Adrenal gland (tissue), 12 donors: ENCODE measurements around the gene ARHGAP26. TPM values are rescaled to one million over a fixed set of nuclear protein-coding genes. Genes with fewer than 3 reads are reported as not detected.

Experiments used
- DNase-seq, 7 donors: peaks; one replicate each; pipeline ENCODE4 v3.0.0-alpha.2; 2019 to 2020
- H3K27ac ChIP-seq, 5 donors: fragments of 200-600 bp; sonication (generic) in 4 of 5; 1 replicate in 3 of 5; 2 replicates in 2 of 5; pipeline versions ENCODE4 v1.5.1 to v1.8.0; 2016 to 2020; ENCODE audit warnings: mild to moderate bottlenecking in 1 of 5
- H3K27me3 ChIP-seq: fragments of 200-600 bp; 2 replicates; pipeline ENCODE4 v1.8.0; 2021
- H3K36me3 ChIP-seq, 2 donors: fragments of 200-600 bp; replicated peaks in 1 of 2; 1 replicate in 1 of 2; 2 replicates in 1 of 2; pipeline versions ENCODE4 v1.5.1 to v1.8.0; 2018 to 2022
- H3K4me1 ChIP-seq, 2 donors: fragments of 200-600 bp; replicated peaks in 1 of 2; 1 replicate in 1 of 2; 2 replicates in 1 of 2; pipeline versions ENCODE4 v1.5.1 to v1.8.0; 2018 to 2021
- H3K4me3 ChIP-seq, 4 donors: fragments of 200-600 bp; sonication (generic) in 3 of 4; one replicate each; pipeline ENCODE4 v1.5.1; 2016 to 2018
- H3K9me3 ChIP-seq, 3 donors: fragments of 200-600 bp; sonication (generic) in 1 of 3; replicated peaks in 1 of 3; 1 replicate in 2 of 3; 2 replicates in 1 of 3; pipeline versions ENCODE4 v1.5.1 to v1.8.0; 2016 to 2021
- CTCF ChIP-seq, 6 experiments: fragments of 450-650 bp in 4 of 6; fragments of 200-600 bp in 2 of 6; sonication (generic) in 1 of 6; IDR thresholded peaks; 1 replicate in 5 of 6; 2 replicates in 1 of 6; pipeline versions ENCODE4 v1.5.1 to v1.8.0; 2016 to 2021; ENCODE audit warnings: antibody characterized with exemption in 6 of 6, mild to moderate bottlenecking in 2 of 6, moderate library complexity in 1 of 6
- POLR2A ChIP-seq, 2 donors: fragments of 450-650 bp; IDR thresholded peaks; one replicate each; pipeline ENCODE4 v1.6.1; 2017; ENCODE audit warnings: antibody characterized with exemption in 2 of 2, mild to moderate bottlenecking in 2 of 2, moderate library complexity in 1 of 2
- WGBS, 4 donors: extraction: QIAGEN DNeasy Blood & Tissue Kit in 2 of 4; methylation state at CpG; one replicate each; pipeline versions ENCODE4 v1.1.5 to v1.1.7; 2013 to 2017; 5-methylcytosine and 5-hydroxymethylcytosine counted together
- intact Hi-C, 2 donors: fragments of 100-400 bp; cut with DNase I; formaldehyde crosslinking; loops; one replicate each; pipeline versions ENCODE4 v1.14.1 to v1.15.0; 2022 to 2023
- polyA plus RNA-seq, 3 donors: library from polyadenylated mRNA; stranded (reverse); fragments of 200-250 nt in 2 of 3; fragments of 350-450 nt in 1 of 3; fragmentation: Illumina TruSeq in 1 of 3; extraction: RNeasy Lipid Tissue Mini Kit (QIAGEN cat#74804) in 1 of 3; gene quantifications; one replicate each; pipeline ENCODE4 v1.2.3, GENCODE V29; 2013 to 2014
- total RNA-seq, 9 donors: library from RNA; depleted of rRNA in 4 of 9; stranded (reverse); fragments of >200 nt in 4 of 9; fragments of 120-200 nt in 1 of 9; fragmentation: NEBNext Ultra II Directional in 1 of 9; extraction: Animal tissue kit (Norgen Biotek cat#: 25700) in 1 of 9; gene quantifications; one replicate each; pipeline versions ENCODE4 v1.1.0 to v1.2.4, GENCODE V29; 2013 to 2023
- donor health status: healthy with polysubstance abuse.
- donor health status: Bipolar disorder and iron deficiency.
- donor health status: DM: yes; HTN: yes; CAD: no.
- donor health status: DM: no; HTN: no; CAD: no.
- donor health status: DM: no; HTN: no; CAD: no.
- donor health status: DM: yes; HTN: yes; CAD: no.

The ARHGAP26 gene
- total and polyA plus RNA-seq, 12 donors = 3.0 to 21.7 (median 10.8) TPM

GRCh38 chr5:143168921-143169810 lies 399.0 kb downstream of the ARHGAP26 start:
- Histone ChIP-seq H3K4me3 (no peak overlapping the region), H3K36me3 (no peaks in the 10 kb centered on the region), H3K27me3 (no peaks in the 10 kb centered on the region), H3K4me1 (no peaks in the 10 kb centered on the region), H3K27ac (no peak overlapping the region), H3K9me3 (no peaks in the 10 kb centered on the region)
- intact Hi-C loops = no loop called here
- DNase-seq = no peak
- whole genome bisulfite sequencing, 4 donors = 89 to 97% (median 95%) methylated on average over 3 of the region's 3 CpGs
- TF ChIP-seq POLR2A (IDR thresholded peaks at IDR 0.05) = no peak
- no peak for TF ChIP-seq CTCF (IDR thresholded peaks at IDR 0.05)

- TF ChIP-seq POLR2A (IDR thresholded peaks at IDR 0.05) (no peak), CTCF (IDR thresholded peaks at IDR 0.05) (no peak)
- Histone ChIP-seq H3K27me3 (no peaks in the 10 kb centered on the region), H3K27ac (no peak overlapping the region), H3K36me3 (no peaks in the 10 kb centered on the region), H3K9me3 (no peaks in the 10 kb centered on the region), H3K4me1 (no peaks in the 10 kb centered on the region), H3K4me3 (no peak overlapping the region)
- intact Hi-C loops = no loop called here
- DNase-seq = no peak
- WGBS, 4 donors = 75 to 87% (median 84%) methylated on average over 3 of the region's 3 CpGs
Measured at GRCh38 chr5:143170104-143170503, 399.9 kb downstream of the ARHGAP26 start.

- WGBS, 4 donors = 93 to 100% (median 96%) methylated on average over 2 of the region's 2 CpGs
- H3K4me1 ChIP-seq = no peaks in the 10 kb centered on the region
- TF ChIP-seq CTCF (IDR thresholded peaks at IDR 0.05) (no peak), POLR2A (IDR thresholded peaks at IDR 0.05) (no peak)
- intact Hi-C loops = no loop called here
- H3K27me3 ChIP-seq = no peaks in the 10 kb centered on the region
- no peaks in the 10 kb centered on the region for H3K36me3 ChIP-seq
- H3K27ac ChIP-seq = no peak overlapping the region
- no peaks in the 10 kb centered on the region for H3K9me3 ChIP-seq
- no peak overlapping the region for H3K4me3 ChIP-seq
- DNase-seq = no peak
Measured at GRCh38 chr5:143170977-143171376, 400.8 kb downstream of the ARHGAP26 start.

- 94 to 97% (median 96%) methylated on average over 5 of the region's 5 CpGs for WGBS, 4 donors
- Histone ChIP-seq H3K9me3 (no peaks in the 10 kb centered on the region), H3K27ac (no peak overlapping the region), H3K27me3 (no peaks in the 10 kb centered on the region), H3K36me3 (no peaks in the 10 kb centered on the region), H3K4me1 (no peaks in the 10 kb centered on the region), H3K4me3 (no peak overlapping the region)
- TF ChIP-seq POLR2A (IDR thresholded peaks at IDR 0.05) = no peak
- TF ChIP-seq CTCF (IDR thresholded peaks at IDR 0.05) = no peak
- intact Hi-C loops = no loop called here
- DNase-seq = no peak
Measured at GRCh38 chr5:143172739-143173138, 402.6 kb downstream of the ARHGAP26 start.
